ENCODE results near the gene ADAMTS4.

The ADAMTS4 gene

GRCh38 chr1:161137881-161138280 lies 61.0 kb downstream of the ADAMTS4 start:
- no peak for DNase-seq

Measured in activated CD4-positive, alpha-beta T cell treated with anti-CD3 and anti-CD28 coated beads for 4 hours (primary cell).